Thyroid gland (tissue), 4 donors: ENCODE results near the gene LRP6. TPM values are rescaled to one million over a fixed set of nuclear protein-coding genes. Genes with fewer than 3 reads are reported as not detected.

ENCODE experiments used
- DNase-seq, 2 donors: peaks; one replicate each; pipeline ENCODE4 v3.0.0-alpha.2; 2019
- H3K27ac ChIP-seq, 3 donors: fragments of 200-600 bp; sonication (generic); 1 replicate in 2 of 3; 2 replicates in 1 of 3; pipeline ENCODE4 v1.5.1; 2016 to 2019; ENCODE audit warnings: mild to moderate bottlenecking in 1 of 3, moderate library complexity in 1 of 3
- H3K27me3 ChIP-seq: fragments of 200-600 bp; sonication (generic); one replicate; pipeline ENCODE4 v1.5.1; 2019
- H3K36me3 ChIP-seq, 2 donors: fragments of 200-600 bp; sonication (generic); one replicate each; pipeline ENCODE4 v1.5.1; 2016 to 2019
- H3K4me1 ChIP-seq, 2 donors: fragments of 200-600 bp; sonication (generic); one replicate each; pipeline ENCODE4 v1.5.1; 2017 to 2019
- H3K4me3 ChIP-seq, 3 donors: fragments of 200-600 bp; sonication (generic); replicated peaks in 1 of 3; 1 replicate in 2 of 3; 2 replicates in 1 of 3; pipeline ENCODE4 v1.5.1; 2016; ENCODE audit warnings: mild to moderate bottlenecking in 1 of 3
- H3K9me3 ChIP-seq: fragments of 200-600 bp; sonication (generic); one replicate; pipeline ENCODE4 v1.5.1; 2017
- CTCF ChIP-seq, 6 experiments: fragments of 200-600 bp in 3 of 6; fragments of 450-650 bp in 3 of 6; sonication (generic) in 3 of 6; IDR thresholded peaks; one replicate each; pipeline ENCODE4 v1.5.1; 2016 to 2019; ENCODE audit warnings: antibody characterized with exemption in 6 of 6, mild to moderate bottlenecking in 2 of 6, inconsistent platforms in 1 of 6, moderate library complexity in 1 of 6
- POLR2A ChIP-seq, 2 donors: fragments of 450-650 bp; IDR thresholded peaks; one replicate each; pipeline ENCODE4 v1.6.1; 2017; ENCODE audit warnings: antibody characterized with exemption in 2 of 2, mild to moderate bottlenecking in 2 of 2, moderate library complexity in 1 of 2
- WGBS, 2 donors: methylation state at CpG; one replicate each; pipeline ENCODE4 v1.1.5; 2017; 5-methylcytosine and 5-hydroxymethylcytosine counted together
- intact Hi-C: fragments of 100-400 bp; cut with DNase I; formaldehyde crosslinking; loops from one replicate; pipeline ENCODE4 v1.15.1; 2023
- total RNA-seq, 4 donors: library from RNA; depleted of rRNA; stranded (reverse); fragments of >200 nt; gene quantifications; one replicate each; pipeline ENCODE4 v1.2.3, GENCODE V29; 2016

LRP6 gene
- total RNA-seq, 4 donors from 2014 or later: 38.7 to 47.7 (median 42.7) TPM

GRCh38 chr12:12226187-12226586 is 40.7 kb downstream of the LRP6 start:
- Histone ChIP-seq H3K27ac (no peak overlapping the region), H3K9me3 (no peaks in the 10 kb centered on the region), H3K4me3 (no peak overlapping the region), H3K36me3 (no peaks in the 10 kb centered on the region), H3K4me1 (peaks cover 8 to 12% of the 10 kb centered on the region in 2 donors), H3K27me3 (no peaks in the 10 kb centered on the region)
- 94 to 98% methylated on average over 1 of the region's 1 CpG for WGBS, 2 donors
- intact Hi-C loops: no loop called here
- DNase-seq: no peak
- no peak for TF ChIP-seq POLR2A (IDR thresholded peaks at IDR 0.05)
- no peak for TF ChIP-seq CTCF (IDR thresholded peaks at IDR 0.05)

DNA sequence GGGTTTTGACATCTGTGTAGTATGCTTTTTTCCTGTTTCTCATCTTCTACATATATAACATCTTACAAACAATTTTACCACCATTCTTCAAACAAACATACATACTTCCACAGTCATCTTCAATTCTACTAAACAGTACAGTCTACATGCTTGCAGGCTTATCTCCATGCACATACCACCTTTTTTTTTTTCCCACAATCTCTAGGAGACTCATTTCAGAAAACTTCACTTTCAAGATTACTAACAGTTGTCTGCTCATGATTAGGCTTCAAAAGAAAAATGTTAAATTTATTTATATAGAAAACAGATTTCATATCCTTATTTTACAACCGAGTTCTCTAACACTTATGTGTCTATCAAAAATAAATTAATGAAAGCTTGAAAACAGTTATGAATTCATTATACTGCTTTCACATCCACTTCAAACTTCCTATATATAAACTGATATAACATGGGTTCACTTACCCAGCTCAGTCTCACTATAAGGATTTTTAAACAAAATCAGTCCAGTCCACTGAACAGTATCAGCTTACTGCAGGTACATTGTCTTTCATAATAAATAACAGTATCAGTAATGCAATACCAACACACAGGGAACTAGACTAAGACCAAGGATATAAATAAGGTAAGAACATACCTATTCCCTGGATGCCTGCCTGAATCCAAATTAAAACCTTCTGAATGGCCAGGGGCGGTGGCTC is 42.5 kb downstream of the LRP6 start:
- no peaks in the 10 kb centered on the region for H3K27me3 ChIP-seq
- peaks cover 8 to 10% of the 10 kb centered on the region in 2 donors for H3K4me1 ChIP-seq
- intact Hi-C loops: no loop called here
- no peak for DNase-seq
- TF ChIP-seq CTCF (IDR thresholded peaks at IDR 0.05): no peak
- TF ChIP-seq POLR2A (IDR thresholded peaks at IDR 0.05): no peak
- no peak overlapping the region for H3K4me3 ChIP-seq
- 93 to 94% methylated on average over 2 of the region's 2 CpGs for WGBS, 2 donors
- H3K36me3 ChIP-seq: no peaks in the 10 kb centered on the region
- H3K27ac ChIP-seq: no peak overlapping the region
- H3K9me3 ChIP-seq: no peaks in the 10 kb centered on the region

GRCh38 chr12:12221560-12221959 is 45.3 kb downstream of the LRP6 start:
- H3K36me3 ChIP-seq: no peaks in the 10 kb centered on the region
- no peak for TF ChIP-seq CTCF (IDR thresholded peaks at IDR 0.05)
- TF ChIP-seq POLR2A (IDR thresholded peaks at IDR 0.05): no peak
- peaks cover 13 to 21% of the 10 kb centered on the region in 2 donors for H3K4me1 ChIP-seq
- intact Hi-C loops: no loop called here
- no peaks in the 10 kb centered on the region for H3K27me3 ChIP-seq
- H3K27ac ChIP-seq: no peak overlapping the region
- H3K9me3 ChIP-seq: no peaks in the 10 kb centered on the region
- DNase-seq: no peak
- WGBS, 2 donors: 56 to 63% methylated on average over 2 of the region's 2 CpGs
- H3K4me3 ChIP-seq: no peak overlapping the region

GRCh38 chr12:12219664-12220063 is 47.2 kb downstream of the LRP6 start:
- TF ChIP-seq CTCF (IDR thresholded peaks at IDR 0.05) (no peak), POLR2A (IDR thresholded peaks at IDR 0.05) (no peak)
- H3K36me3 ChIP-seq: no peaks in the 10 kb centered on the region
- H3K9me3 ChIP-seq: no peaks in the 10 kb centered on the region
- peaks cover 22 to 29% of the 10 kb centered on the region in 2 donors for H3K4me1 ChIP-seq
- H3K4me3 ChIP-seq: no peak overlapping the region
- H3K27ac ChIP-seq: no peak overlapping the region
- 88 to 93% methylated on average over 5 to 9 of the region's 9 CpGs for WGBS, 2 donors
- intact Hi-C loops: no loop called here
- no peaks in the 10 kb centered on the region for H3K27me3 ChIP-seq
- DNase-seq: no peak

- Histone ChIP-seq H3K9me3 (no peaks in the 10 kb centered on the region), H3K4me3 (no peak overlapping the region), H3K4me1 (peaks cover 30 to 31% of the 10 kb centered on the region in 2 donors), H3K27me3 (no peaks in the 10 kb centered on the region), H3K27ac (peak overlapping the region in 1 of 3 donors; percentile 27), H3K36me3 (no peaks in the 10 kb centered on the region)
- intact Hi-C loops: no loop called here
- 95 to 96% methylated on average over 5 of the region's 5 CpGs for WGBS, 2 donors
- DNase-seq: no peak
- no peak for TF ChIP-seq CTCF (IDR thresholded peaks at IDR 0.05)
- no peak for TF ChIP-seq POLR2A (IDR thresholded peaks at IDR 0.05)
Observed at GRCh38 chr12:12217018-12217359, 49.9 kb downstream of the LRP6 start.
